Rectal smooth muscle tissue (tissue), 1 donor: ENCODE data around the gene PIK3CB.
A peak's percentile ranks its signal among the peaks of the same experiment; 100 is the strongest.
"Not testable (repeated sequence)": the region's sequence is repeated elsewhere in the genome, so short reads cannot be mapped to it uniquely, and the experiment has no call there.

ENCODE experiments used
- H3K27ac ChIP-seq: one replicate; pipeline ENCODE4 v1.7.0; 2013; ENCODE audit warnings: low read depth, low read length, inconsistent platforms
- H3K27me3 ChIP-seq: one replicate; pipeline ENCODE4 v1.7.0; 2013; ENCODE audit warnings: low read length; ENCODE audit not compliant: control insufficient read depth, insufficient read depth
- H3K36me3 ChIP-seq: one replicate; pipeline ENCODE4 v1.7.0; 2013; ENCODE audit warnings: low read length; ENCODE audit not compliant: control insufficient read depth, insufficient read depth
- H3K4me1 ChIP-seq: one replicate; pipeline ENCODE4 v1.7.0; 2013; ENCODE audit warnings: low read length; ENCODE audit not compliant: control insufficient read depth, insufficient read depth
- H3K4me3 ChIP-seq: one replicate; pipeline ENCODE4 v1.7.0; 2013; ENCODE audit warnings: low read length
- H3K9ac ChIP-seq: one replicate; pipeline ENCODE4 v1.7.0; 2013; ENCODE audit warnings: low read length

PIK3CB gene

GRCh38 chr3:138796761-138797160, 38.0 kb downstream of the PIK3CB start:
- H3K36me3 ChIP-seq, result no peaks in the 10 kb centered on the region
- no peak overlapping the region for H3K27ac ChIP-seq
- H3K27me3 ChIP-seq, result no peaks in the 10 kb centered on the region
- no peak overlapping the region for H3K9ac ChIP-seq
- no peaks in the 10 kb centered on the region for H3K4me1 ChIP-seq
- no peak overlapping the region for H3K4me3 ChIP-seq

GRCh38 chr3:138786788-138787271, 47.9 kb downstream of the PIK3CB start:
- Histone ChIP-seq H3K36me3 (no peaks in the 10 kb centered on the region), H3K4me3 (no peak overlapping the region), H3K4me1 (no peaks in the 10 kb centered on the region), H3K27me3 (no peaks in the 10 kb centered on the region), H3K27ac (no peak overlapping the region), H3K9ac (no peak overlapping the region)

GRCh38 chr3:138785951-138786350, 48.8 kb downstream of the PIK3CB start:
- Histone ChIP-seq H3K4me3 (no peak overlapping the region), H3K27ac (no peak overlapping the region)

GRCh38 chr3:138785362-138785857, 49.3 kb downstream of the PIK3CB start:
- not testable (repeated sequence) for H3K27me3 ChIP-seq, H3K4me1 ChIP-seq, H3K4me3 ChIP-seq, H3K36me3 ChIP-seq, H3K9ac ChIP-seq, H3K27ac ChIP-seq

More at GRCh38 chr3:138785951-138786350, 48.8 kb downstream of the PIK3CB start:
- Histone ChIP-seq H3K27me3 (no peaks in the 10 kb centered on the region), H3K4me1 (no peaks in the 10 kb centered on the region), H3K36me3 (no peaks in the 10 kb centered on the region), H3K9ac (no peak overlapping the region)

- H3K4me3 ChIP-seq, result no peak overlapping the region
- H3K9ac ChIP-seq, result no peak overlapping the region
- H3K27ac ChIP-seq, result no peak overlapping the region
- H3K27me3 ChIP-seq, result no peaks in the 10 kb centered on the region
- no peaks in the 10 kb centered on the region for H3K36me3 ChIP-seq
- H3K4me1 ChIP-seq, result no peaks in the 10 kb centered on the region
These were observed 52.0 kb downstream of the PIK3CB start for GRCh38 chr3:138782755-138783154.

GRCh38 chr3:138781012-138781470, 53.7 kb downstream of the PIK3CB start:
- no peaks in the 10 kb centered on the region for H3K4me1 ChIP-seq
- H3K4me3 ChIP-seq, result no peak overlapping the region
- no peak overlapping the region for H3K9ac ChIP-seq
- H3K36me3 ChIP-seq, result no peaks in the 10 kb centered on the region
- H3K27me3 ChIP-seq, result no peaks in the 10 kb centered on the region
- no peak overlapping the region for H3K27ac ChIP-seq

- Histone ChIP-seq H3K27ac (no peak overlapping the region), H3K4me3 (no peak overlapping the region), H3K27me3 (no peaks in the 10 kb centered on the region), H3K4me1 (peaks cover 8% of the 10 kb centered on the region), H3K36me3 (no peaks in the 10 kb centered on the region), H3K9ac (no peak overlapping the region)
These were observed 56.1 kb downstream of the PIK3CB start for GRCh38 chr3:138778643-138779042.

GRCh38 chr3:138776961-138777360, 57.8 kb downstream of the PIK3CB start:
- no peaks in the 10 kb centered on the region for H3K27me3 ChIP-seq
- H3K27ac ChIP-seq, result no peak overlapping the region
- H3K4me1 ChIP-seq, result peaks cover 8% of the 10 kb centered on the region
- no peaks in the 10 kb centered on the region for H3K36me3 ChIP-seq
- no peak overlapping the region for H3K4me3 ChIP-seq
- H3K9ac ChIP-seq, result no peak overlapping the region

- H3K4me3 ChIP-seq, result no peak overlapping the region
- peaks cover 8% of the 10 kb centered on the region for H3K4me1 ChIP-seq
- no peak overlapping the region for H3K27ac ChIP-seq
- H3K36me3 ChIP-seq, result no peaks in the 10 kb centered on the region
- no peaks in the 10 kb centered on the region for H3K27me3 ChIP-seq
- no peak overlapping the region for H3K9ac ChIP-seq
These were observed 59.5 kb downstream of the PIK3CB start for GRCh38 chr3:138775254-138775595.

GRCh38 chr3:138774529-138775253, 60.0 kb downstream of the PIK3CB start:
- Histone ChIP-seq H3K36me3 (no peaks in the 10 kb centered on the region), H3K9ac (no peak overlapping the region), H3K4me3 (no peak overlapping the region), H3K27me3 (no peaks in the 10 kb centered on the region), H3K4me1 (peaks cover 8% of the 10 kb centered on the region), H3K27ac (peak overlapping the region; percentile 49)

GRCh38 chr3:138771585-138771984, 63.1 kb downstream of the PIK3CB start:
- H3K27me3 ChIP-seq, result no peaks in the 10 kb centered on the region
- no peaks in the 10 kb centered on the region for H3K36me3 ChIP-seq
- no peak overlapping the region for H3K27ac ChIP-seq
- H3K4me3 ChIP-seq, result no peak overlapping the region
- H3K9ac ChIP-seq, result no peak overlapping the region
- H3K4me1 ChIP-seq, result peaks cover 8% of the 10 kb centered on the region

GRCh38 chr3:138769616-138770015, 65.1 kb downstream of the PIK3CB start:
- Histone ChIP-seq H3K27me3 (no peaks in the 10 kb centered on the region), H3K27ac (no peak overlapping the region), H3K4me3 (no peak overlapping the region), H3K4me1 (peaks cover 4% of the 10 kb centered on the region), H3K9ac (no peak overlapping the region), H3K36me3 (no peaks in the 10 kb centered on the region)

- no peak overlapping the region for H3K9ac ChIP-seq
- H3K27ac ChIP-seq, result no peak overlapping the region
- no peaks in the 10 kb centered on the region for H3K36me3 ChIP-seq
- no peaks in the 10 kb centered on the region for H3K27me3 ChIP-seq
- H3K4me1 ChIP-seq, result no peaks in the 10 kb centered on the region
- H3K4me3 ChIP-seq, result no peak overlapping the region
These were observed 65.8 kb downstream of the PIK3CB start for GRCh38 chr3:138768946-138769345.
